ENCODE measurements around the gene BIN2.

DNA sequence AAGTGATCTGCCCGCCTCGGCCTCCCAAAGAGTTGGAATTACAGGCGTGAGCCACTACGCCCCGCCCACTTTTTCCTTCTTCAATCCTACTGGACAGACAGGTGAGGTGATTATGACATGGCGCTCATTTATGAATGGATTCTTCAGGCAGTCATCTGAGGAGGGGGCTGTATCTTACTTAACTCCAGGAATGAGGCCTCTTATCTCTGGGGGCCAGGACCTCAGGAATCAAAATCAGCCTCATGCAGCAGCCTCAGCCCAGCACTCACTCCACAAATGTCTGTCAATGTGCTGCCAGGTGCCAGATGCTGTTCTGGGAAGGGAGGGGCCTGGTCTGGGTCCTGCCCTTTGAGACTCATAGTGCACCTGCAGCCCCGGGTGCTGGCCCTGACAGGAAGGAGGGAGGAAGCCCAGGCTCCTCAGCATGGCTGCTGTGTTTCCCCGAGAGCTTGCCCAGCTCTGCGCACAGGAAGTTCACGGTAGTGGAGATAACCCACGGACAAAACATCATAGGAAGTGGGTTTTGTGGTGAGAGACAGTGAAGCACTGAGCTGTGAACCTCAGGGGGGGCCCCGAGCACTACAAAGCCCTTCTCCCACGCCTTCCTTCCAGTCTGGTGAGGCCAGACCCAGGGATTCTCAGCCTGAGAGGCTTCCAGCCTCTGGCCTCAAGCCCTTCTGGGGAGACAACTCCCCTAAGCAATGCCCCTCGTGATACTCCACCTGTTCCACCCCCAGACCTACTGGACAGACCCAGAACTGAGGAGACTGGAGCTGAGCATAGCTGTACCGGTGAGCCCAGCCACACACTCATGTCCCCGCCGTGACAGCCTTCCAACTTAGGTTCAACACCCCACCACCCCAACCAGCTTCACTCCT, 44.9 kb upstream of the BIN2 start:
- no peak for TF ChIP-seq ZNF660 (CRISPR knock-in tag; IDR thresholded peaks at IDR 0.05; ENCODE audit: borderline replicate concordance, low read depth)
- TF ChIP-seq MXI1 (IDR thresholded peaks at IDR 0.05; ENCODE audit: borderline replicate concordance, low read depth, low read length) = no peak
- TF ChIP-seq, protein P1, sequence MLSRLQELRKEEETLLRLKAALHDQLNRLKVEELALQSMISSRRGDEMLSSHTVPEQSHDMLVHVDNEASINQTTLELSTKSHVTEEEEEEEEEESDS (CRISPR knock-in tag; IDR thresholded peaks at IDR 0.05; ENCODE audit: borderline replicate concordance) = no peak
- no peak for TF ChIP-seq GATA4 (IDR thresholded peaks at IDR 0.05; ENCODE audit: borderline replicate concordance, low read depth)
- TF ChIP-seq, protein P2, sequence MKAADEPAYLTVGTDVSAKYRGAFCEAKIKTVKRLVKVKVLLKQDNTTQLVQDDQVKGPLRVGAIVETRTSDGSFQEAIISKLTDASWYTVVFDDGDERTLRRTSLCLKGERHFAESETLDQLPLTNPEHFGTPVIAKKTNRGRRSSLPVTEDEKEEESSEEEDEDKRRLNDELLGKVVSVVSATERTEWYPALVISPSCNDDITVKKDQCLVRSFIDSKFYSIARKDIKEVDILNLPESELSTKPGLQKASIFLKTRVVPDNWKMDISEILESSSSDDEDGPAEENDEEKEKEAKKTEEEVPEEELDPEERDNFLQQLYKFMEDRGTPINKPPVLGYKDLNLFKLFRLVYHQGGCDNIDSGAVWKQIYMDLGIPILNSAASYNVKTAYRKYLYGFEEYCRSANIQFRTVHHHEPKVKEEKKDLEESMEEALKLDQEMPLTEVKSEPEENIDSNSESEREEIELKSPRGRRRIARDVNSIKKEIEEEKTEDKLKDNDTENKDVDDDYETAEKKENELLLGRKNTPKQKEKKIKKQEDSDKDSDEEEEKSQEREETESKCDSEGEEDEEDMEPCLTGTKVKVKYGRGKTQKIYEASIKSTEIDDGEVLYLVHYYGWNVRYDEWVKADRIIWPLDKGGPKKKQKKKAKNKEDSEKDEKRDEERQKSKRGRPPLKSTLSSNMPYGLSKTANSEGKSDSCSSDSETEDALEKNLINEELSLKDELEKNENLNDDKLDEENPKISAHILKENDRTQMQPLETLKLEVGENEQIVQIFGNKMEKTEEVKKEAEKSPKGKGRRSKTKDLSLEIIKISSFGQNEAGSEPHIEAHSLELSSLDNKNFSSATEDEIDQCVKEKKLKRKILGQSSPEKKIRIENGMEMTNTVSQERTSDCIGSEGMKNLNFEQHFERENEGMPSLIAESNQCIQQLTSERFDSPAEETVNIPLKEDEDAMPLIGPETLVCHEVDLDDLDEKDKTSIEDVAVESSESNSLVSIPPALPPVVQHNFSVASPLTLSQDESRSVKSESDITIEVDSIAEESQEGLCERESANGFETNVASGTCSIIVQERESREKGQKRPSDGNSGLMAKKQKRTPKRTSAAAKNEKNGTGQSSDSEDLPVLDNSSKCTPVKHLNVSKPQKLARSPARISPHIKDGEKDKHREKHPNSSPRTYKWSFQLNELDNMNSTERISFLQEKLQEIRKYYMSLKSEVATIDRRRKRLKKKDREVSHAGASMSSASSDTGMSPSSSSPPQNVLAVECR (CRISPR knock-in tag; IDR thresholded peaks at IDR 0.05; ENCODE audit: borderline replicate concordance) = no peak
- no peak for TF ChIP-seq ZNF761 (CRISPR knock-in tag; conservative IDR thresholded peaks at IDR 0.05)
- TF ChIP-seq RARG (CRISPR knock-in tag; IDR thresholded peaks at IDR 0.05; ENCODE audit: low read depth) = no peak
- no peak for TF ChIP-seq DPF2 (CRISPR knock-in tag; IDR thresholded peaks at IDR 0.05; ENCODE audit: borderline replicate concordance, low read depth)
- TF ChIP-seq MYC (CRISPR knock-in tag; IDR thresholded peaks at IDR 0.05; ENCODE audit: borderline replicate concordance) = no peak

Measured in HepG2 (cell line).